HG02884 (cell line): ENCODE measurements around the gene KCNN1.
"Not testable (repeated sequence)": the region's sequence is repeated elsewhere in the genome, so short reads cannot be mapped to it uniquely, and the experiment has no call there.

Experiments used
- ATAC-seq: cut with Tn5 transposase; IDR thresholded peaks from one replicate; pipeline ENCODE4 v1.9.1; 2021; ENCODE audit warnings: mild to moderate bottlenecking, moderate library complexity; ENCODE audit not compliant: unreplicated experiment

Gene KCNN1

DNA sequence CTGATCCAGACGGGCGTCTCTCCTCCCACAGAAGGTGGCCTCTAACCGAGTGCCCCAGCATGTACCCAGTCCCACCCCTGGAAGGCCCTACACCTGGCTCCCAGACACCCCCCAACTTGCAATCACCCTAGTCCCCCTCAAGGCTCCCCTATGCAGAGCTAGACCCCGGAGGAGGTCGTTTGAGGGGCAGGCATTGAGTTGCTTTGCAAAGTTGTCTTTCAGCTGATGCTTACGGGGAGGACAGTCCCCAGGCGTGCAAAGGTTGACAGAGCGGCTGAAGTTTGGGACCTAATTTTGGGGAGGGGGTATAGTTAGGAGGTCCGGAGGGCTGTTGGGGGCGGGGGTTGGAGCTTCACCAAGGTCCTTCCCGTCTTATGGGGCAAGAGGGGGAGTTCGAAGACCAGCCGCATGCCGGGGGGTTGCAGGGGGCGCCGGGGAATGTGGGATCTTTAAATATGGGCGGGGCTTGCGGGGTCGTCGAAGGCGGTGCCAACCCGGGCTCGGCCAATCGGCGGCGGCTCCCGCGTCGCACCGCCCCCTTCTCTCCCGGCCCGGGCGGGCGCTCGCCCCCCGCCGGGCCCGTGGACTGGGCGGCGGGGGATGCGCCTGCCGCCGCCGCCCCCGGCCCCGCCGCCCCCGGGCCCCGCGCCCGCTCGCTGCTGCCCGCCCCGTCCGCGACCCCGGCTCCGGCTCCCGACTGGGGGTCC, at the start of gene KCNN1:
KCNN1 (plus strand) TSS at position 558 of the 707 bp plus-strand sequence. CDS start 6,782 bp downstream, outside the sequence.
- ATAC-seq, result no peak

DNA sequence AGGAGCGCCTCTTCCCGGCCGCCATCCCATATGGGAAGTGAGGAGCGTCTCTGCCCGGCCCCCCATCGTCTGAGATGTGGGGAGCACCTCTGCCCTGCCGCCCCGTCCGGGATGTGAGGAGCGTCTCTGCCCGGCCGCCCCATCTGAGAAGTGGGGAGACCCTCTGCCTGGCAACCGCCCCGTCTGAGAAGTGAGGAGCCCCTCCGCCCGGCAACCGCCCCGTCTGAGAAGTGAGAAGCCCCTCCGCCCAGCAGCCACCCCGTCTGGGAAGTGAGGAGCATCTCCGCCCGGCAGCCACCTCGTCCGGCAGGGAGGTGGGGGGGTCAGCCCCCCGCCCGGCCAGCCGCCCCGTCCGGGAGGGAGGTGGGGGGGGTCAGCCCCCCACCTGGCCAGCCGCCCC, 48.8 kb upstream of the KCNN1 start:
- not testable (repeated sequence) for ATAC-seq

DNA sequence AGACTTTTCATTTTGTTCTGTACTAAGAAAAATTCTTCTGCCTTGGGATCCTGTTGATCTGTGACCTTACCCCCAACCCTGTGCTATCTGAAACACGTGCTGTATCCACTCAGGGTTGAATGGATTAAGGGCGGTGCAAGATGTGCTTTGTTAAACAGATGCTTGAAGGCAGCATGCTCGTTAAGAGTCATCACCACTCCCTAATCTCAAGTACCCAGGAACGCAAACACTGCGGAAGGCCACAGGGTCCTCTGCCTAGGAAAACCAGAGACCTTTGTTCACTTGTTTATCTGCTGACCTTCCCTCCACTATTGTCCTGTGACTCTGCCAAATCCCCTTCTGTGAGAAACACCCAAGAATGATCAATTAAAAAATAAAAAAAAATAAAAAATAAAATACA, 47.8 kb upstream of the KCNN1 start:
- ATAC-seq, result not testable (repeated sequence)

GRCh38 chr19:17920527-17920926, 46.4 kb upstream of the KCNN1 start:
- ATAC-seq, result no peak

DNA sequence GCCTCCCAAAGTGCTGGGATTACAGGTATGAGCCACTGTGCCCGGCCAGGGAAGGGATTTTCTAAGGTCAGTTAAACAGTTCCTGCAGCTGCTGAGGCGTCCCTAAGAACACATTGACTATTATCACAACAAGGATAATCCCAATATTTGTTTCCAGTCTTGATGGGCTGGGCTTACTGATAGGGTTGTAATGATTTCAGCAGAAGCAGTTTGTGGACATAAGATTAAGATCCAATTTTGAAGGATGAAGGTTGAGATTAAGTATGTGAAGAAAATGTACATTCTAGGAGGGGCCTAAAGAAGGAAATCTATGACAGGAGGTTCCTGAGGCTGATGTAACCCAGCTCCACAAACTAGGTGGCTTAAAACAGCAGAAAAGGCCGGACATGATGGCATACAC, 44.8 kb upstream of the KCNN1 start:
- no peak for ATAC-seq

DNA sequence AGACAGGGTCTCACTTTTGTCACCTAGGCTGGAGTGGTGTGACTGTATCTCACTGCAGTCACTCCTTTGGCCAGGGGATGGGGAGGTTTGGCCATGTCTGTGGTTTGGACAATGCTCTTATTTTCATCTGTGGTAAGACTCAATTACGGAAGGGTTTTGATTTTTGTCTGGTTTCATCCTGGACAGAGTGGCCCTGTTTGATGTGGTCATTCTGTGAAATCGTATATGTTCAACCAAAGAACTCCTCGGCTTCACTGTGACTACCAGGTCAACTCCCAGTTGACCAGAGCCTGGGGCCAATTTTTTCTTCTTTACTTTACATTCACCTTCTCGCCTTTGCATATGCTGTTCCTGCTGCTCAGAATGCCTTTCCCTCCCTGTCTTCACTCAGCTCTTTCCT, 40.9 kb upstream of the KCNN1 start:
- ATAC-seq, result no peak

DNA sequence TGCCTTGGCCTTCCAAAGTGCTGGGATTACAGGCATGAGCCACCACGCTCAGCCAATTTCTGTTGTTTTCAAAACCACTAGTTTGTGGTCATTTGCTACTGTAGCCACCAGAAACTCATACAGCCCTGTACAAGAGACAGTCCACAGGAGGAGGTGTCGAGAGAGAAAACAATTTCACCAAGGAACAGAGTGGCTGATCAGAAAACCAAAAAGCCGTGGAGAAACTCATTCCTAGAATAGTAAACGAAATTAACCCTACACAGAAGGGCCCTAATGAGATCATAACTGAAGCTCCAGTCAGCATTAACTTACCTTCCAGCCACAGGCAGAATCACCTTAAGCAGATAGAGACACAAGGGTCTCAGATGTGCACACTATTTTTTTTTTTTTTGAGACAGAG, 37.9 kb upstream of the KCNN1 start:
- ATAC-seq, result no peak

- no peak for ATAC-seq
Measured at GRCh38 chr19:17931532-17932191, 35.2 kb upstream of the KCNN1 start.

DNA sequence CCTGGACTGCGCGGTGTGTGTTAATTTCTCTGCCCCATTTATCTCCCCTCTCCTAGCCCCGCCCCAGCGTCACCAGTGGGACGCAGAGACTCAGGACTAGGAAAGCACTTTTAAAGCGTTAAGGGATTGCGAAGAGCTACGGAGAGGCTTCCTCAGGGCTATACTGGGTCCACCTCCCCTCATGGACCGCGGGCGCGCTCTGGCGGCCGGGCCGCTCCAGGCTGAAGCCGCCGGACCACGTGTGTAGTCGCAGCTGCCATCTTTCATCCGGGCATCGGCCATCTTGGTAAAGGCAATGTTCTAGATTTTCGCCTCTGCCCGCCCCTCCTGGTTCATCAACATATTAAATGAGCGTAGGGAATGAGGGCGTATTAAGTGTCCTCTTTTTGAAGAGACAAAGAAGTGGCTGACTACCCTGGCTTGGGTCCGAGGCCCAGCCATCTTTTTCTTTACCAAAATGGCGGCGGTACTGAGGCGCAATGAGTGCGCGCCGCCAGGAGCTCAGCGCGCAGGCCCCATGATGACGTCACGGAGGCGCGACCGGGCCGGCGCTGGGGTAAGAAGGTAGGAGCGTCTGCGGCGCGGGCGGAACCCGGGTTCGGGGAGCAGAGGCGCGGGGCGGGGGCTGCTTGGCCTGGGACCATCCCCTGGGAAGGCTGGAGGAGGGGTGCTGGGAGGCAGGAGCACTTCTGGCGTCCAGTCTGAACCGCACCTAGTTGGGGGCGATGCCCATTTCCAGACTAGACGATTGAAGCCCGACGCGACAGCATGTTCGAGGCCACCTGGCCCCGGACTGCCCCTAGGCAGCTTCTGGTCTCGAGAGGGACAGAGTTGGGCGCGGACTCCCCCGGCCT, 34.2 kb upstream of the KCNN1 start, which contains the start of gene CCDC124:
CCDC124 (plus strand) TSS at position 531 of the 854 bp plus-strand sequence. CDS start 3,406 bp downstream, outside the sequence.
- peak; percentile 71 for ATAC-seq

- no peak for ATAC-seq
Measured at GRCh38 chr19:17933414-17934129, 33.3 kb upstream of the KCNN1 start.

GRCh38 chr19:17936379-17936778, 30.5 kb upstream of the KCNN1 start:
- ATAC-seq, result no peak

- ATAC-seq, result no peak
Measured at GRCh38 chr19:17937371-17937900, 29.5 kb upstream of the KCNN1 start.

DNA sequence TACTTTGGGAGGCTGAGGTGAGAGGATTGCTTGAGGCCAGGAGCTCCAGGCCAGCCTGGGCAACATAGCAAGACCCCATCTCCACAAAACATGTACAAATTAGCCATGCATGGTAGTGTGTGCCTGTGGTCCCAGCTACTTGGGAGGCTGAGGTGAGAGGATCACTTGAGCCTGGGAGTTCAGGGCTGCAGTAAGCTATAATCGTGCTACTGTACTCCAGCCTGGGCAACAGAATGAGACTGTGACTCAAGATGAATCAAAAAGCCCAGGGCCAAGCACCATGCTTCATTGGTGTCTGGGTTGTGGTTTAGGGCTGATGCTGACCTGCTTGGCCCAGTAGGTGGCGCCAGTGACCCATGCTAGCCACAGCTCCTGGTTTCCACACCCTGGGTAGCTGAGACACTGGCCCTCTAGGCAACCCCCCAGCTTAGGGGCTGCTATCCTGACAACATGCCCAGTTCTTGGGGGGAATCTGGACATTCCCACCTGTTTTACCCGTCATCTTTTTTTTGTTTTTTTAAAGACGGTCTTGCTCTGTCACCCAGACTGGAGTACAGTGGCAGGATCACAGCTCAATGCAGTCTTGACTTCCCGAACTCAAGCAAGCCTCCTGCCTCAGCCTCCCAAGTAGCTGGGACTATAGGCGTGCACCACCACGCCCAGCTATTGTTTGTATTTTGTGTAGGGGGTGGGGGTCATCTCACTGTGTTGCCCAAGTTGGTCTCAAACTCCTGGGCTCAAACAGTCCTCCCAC, 28.6 kb upstream of the KCNN1 start:
- ATAC-seq, result no peak

- ATAC-seq, result no peak
Measured at GRCh38 chr19:17942181-17942580, 24.7 kb upstream of the KCNN1 start.

DNA sequence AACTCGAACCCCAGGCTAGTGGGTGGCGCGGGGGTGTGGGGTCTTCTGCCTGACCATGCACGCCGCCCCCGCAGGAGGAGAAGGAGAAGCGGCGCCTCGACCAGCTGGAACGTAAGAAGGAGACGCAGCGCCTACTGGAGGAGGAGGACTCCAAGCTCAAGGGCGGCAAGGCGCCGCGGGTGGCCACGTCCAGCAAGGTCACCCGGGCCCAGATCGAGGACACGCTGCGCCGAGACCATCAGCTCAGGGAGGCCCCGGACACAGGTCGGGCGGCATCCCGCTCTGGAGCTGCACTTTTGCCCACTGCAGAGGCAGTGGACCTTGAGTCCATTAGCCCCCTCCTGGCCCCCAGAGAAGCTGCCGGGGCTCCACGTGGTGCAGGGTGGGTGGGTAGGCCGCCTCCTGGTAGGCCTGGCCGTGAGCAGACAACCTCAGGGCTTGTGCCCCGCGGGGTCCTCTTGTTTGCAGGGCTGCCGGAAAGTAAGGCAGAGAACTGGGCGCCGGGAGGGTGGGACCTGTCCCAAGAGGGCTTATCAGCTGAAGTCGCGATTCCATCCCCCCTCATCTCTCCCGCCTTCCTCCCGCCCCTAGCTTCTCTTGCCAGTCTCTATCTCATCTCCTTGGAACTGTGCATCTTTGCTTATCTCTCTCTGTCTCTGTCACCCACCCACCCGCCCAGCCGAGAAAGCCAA, 24.2 kb upstream of the KCNN1 start:
- ATAC-seq, result no peak

DNA sequence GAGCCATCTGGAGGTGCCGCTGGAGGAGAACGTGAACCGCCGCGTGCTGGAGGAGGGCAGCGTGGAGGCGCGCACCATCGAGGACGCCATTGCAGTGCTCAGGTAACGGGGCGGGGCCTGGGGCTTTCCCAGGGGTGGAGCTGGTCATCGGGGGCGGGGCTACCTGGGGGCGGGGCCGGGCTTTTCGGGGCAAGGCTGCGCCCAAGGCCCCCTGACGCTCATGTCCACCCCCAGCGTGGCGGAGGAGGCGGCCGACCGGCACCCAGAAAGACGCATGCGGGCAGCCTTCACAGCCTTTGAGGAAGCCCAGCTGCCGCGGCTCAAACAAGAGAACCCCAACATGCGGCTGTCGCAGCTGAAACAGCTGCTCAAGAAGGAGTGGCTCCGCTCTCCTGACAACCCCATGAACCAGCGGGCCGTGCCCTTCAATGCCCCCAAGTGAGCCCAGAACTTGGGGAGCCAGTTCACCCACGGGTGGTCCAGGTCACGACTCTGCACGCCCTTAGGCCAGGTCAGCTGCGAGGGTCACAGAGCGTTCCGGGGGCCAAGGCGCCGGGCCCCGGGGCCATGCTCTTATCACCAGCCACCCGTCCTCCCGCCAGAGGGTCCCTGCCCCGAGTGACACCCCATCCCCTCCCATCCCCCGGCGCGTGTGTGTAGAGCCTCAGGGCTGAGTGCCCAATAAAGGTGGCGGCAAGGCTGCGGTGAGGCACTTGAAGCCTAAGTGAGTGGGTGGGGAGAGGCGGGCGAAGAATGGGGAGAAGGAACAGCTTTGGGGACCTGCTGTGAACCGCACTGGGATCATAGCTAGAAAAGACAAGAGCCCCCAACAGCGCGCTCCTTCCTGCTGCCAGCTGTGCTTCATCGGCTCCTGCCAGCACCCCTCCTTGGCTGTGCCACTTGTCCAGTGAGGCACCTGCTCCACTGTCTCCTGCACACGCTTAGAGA, 23.4 kb upstream of the KCNN1 start:
- no peak for ATAC-seq

GRCh38 chr19:17944301-17944700, 22.6 kb upstream of the KCNN1 start:
- ATAC-seq, result no peak
